KMS-11 (cell line): ENCODE results near the gene ZBTB32.

Experiments used
- H2AFZ ChIP-seq: fragments of 200-600 bp; sonication (generic); 2 replicates; pipeline ENCODE4 v1.6.1; 2016; ENCODE audit warnings: antibody characterized with exemption, mixed run types, low read depth
- H3K27ac ChIP-seq: fragments of 200-600 bp; sonication (generic); 2 replicates; pipeline ENCODE4 v1.6.1; 2016; ENCODE audit warnings: mild to moderate bottlenecking, mixed run types
- H3K27me3 ChIP-seq: fragments of 200-600 bp; sonication (generic); 2 replicates; pipeline ENCODE4 v1.6.1; 2017; ENCODE audit warnings: mild to moderate bottlenecking, low read depth, mixed run types, moderate library complexity; ENCODE audit not compliant: insufficient read depth
- H3K36me3 ChIP-seq: fragments of 200-600 bp; sonication (generic); 2 replicates; pipeline ENCODE4 v1.6.1; 2017; ENCODE audit warnings: mild to moderate bottlenecking, mixed run types; ENCODE audit not compliant: insufficient read depth
- H3K4me1 ChIP-seq: fragments of 200-600 bp; sonication (generic); 2 replicates; pipeline ENCODE4 v1.6.1; 2016; ENCODE audit warnings: mild to moderate bottlenecking, low read depth, mixed run types; ENCODE audit not compliant: poor library complexity, severe bottlenecking
- H3K4me2 ChIP-seq: fragments of 200-600 bp; sonication (generic); 2 replicates; pipeline ENCODE4 v1.7.0; 2016; ENCODE audit warnings: mild to moderate bottlenecking, mixed run types
- H3K4me3 ChIP-seq: fragments of 200-600 bp; sonication (generic); IDR thresholded peaks from 2 replicates; pipeline ENCODE4 v1.6.1; 2017; ENCODE audit warnings: low read depth, low read length, mixed read lengths; ENCODE audit not compliant: insufficient read depth
- H3K79me2 ChIP-seq: fragments of 200-600 bp; sonication (generic); 2 replicates; pipeline ENCODE4 v1.6.1; 2016; ENCODE audit warnings: low read depth, mixed run types; ENCODE audit not compliant: insufficient read depth
- H3K9ac ChIP-seq: fragments of 200-600 bp; sonication (generic); 2 replicates; pipeline ENCODE4 v1.6.1; 2016; ENCODE audit warnings: mild to moderate bottlenecking, mixed run types
- H4K20me1 ChIP-seq: fragments of 200-600 bp; sonication (generic); 2 replicates; pipeline ENCODE4 v1.6.1; 2016; ENCODE audit warnings: mild to moderate bottlenecking, mixed run types; ENCODE audit not compliant: insufficient read depth
- CTCF ChIP-seq: fragments of 200-600 bp; sonication (generic); conservative IDR thresholded peaks from 2 replicates; pipeline ENCODE4 v1.6.1; 2017; ENCODE audit warnings: low read depth, mild to moderate bottlenecking, antibody characterized with exemption, low read length, moderate library complexity, mixed read lengths

ZBTB32 gene

GRCh38 chr19:35732540-35733179 lies 28.3 kb downstream of the ZBTB32 start:
- Histone ChIP-seq H4K20me1 (no peaks in the 10 kb centered on the region), H3K36me3 (0 out of 2 replicates have a peak, but pooled peaks cover 5% of the 10 kb centered on the region), H3K4me1 (peaks cover 5% of the 10 kb centered on the region), H3K27ac (no peak overlapping the region), H2AFZ (no peak overlapping the region), H3K79me2 (no peaks in the 10 kb centered on the region), H3K4me3 (no peak overlapping the region), H3K4me2 (no peak overlapping the region), H3K27me3 (no peaks in the 10 kb centered on the region), H3K9ac (no peak overlapping the region)
- no peak for TF ChIP-seq CTCF

GRCh38 chr19:35733180-35734125 lies 29.1 kb downstream of the ZBTB32 start:
- H3K4me3 ChIP-seq = no peak overlapping the region
- H3K79me2 ChIP-seq = no peaks in the 10 kb centered on the region
- H3K9ac ChIP-seq = no peak overlapping the region
- H3K27ac ChIP-seq = no peak overlapping the region
- no peak overlapping the region for H2AFZ ChIP-seq
- no peak for TF ChIP-seq CTCF
- H3K4me2 ChIP-seq = no peak overlapping the region
- H3K4me1 ChIP-seq = peaks cover 5% of the 10 kb centered on the region
- no peaks in the 10 kb centered on the region for H4K20me1 ChIP-seq
- 0 out of 2 replicates have a peak, but pooled peaks cover 5% of the 10 kb centered on the region for H3K36me3 ChIP-seq
- no peaks in the 10 kb centered on the region for H3K27me3 ChIP-seq

GRCh38 chr19:35734273-35734672 lies 29.9 kb downstream of the ZBTB32 start:
- no peak overlapping the region for H3K27ac ChIP-seq

GRCh38 chr19:35734889-35735288 lies 30.5 kb downstream of the ZBTB32 start:
- no peaks in the 10 kb centered on the region for H4K20me1 ChIP-seq
- no peak overlapping the region for H3K9ac ChIP-seq
- H3K4me1 ChIP-seq = peaks cover 9% of the 10 kb centered on the region
- no peaks in the 10 kb centered on the region for H3K79me2 ChIP-seq
- H3K4me2 ChIP-seq = no peak overlapping the region
- no peak overlapping the region for H3K27ac ChIP-seq
- no peak overlapping the region for H3K4me3 ChIP-seq
- 0 out of 2 replicates have a peak, but pooled peaks cover 5% of the 10 kb centered on the region for H3K36me3 ChIP-seq
- no peak overlapping the region for H2AFZ ChIP-seq
- TF ChIP-seq CTCF = no peak
- no peaks in the 10 kb centered on the region for H3K27me3 ChIP-seq

More at GRCh38 chr19:35734273-35734672, 29.9 kb downstream of the ZBTB32 start:
- Histone ChIP-seq H3K4me3 (no peak overlapping the region), H3K4me2 (no peak overlapping the region), H3K27me3 (no peaks in the 10 kb centered on the region), H3K9ac (no peak overlapping the region), H2AFZ (no peak overlapping the region), H3K4me1 (peaks cover 5% of the 10 kb centered on the region), H4K20me1 (no peaks in the 10 kb centered on the region), H3K36me3 (0 out of 2 replicates have a peak, but pooled peaks cover 5% of the 10 kb centered on the region), H3K79me2 (no peaks in the 10 kb centered on the region)
- no peak for TF ChIP-seq CTCF
